HL-60 (cell line): ENCODE measurements around the gene CYS1.

Experiments
- DNase-seq, 2 experiments: peaks; one replicate each; pipeline ENCODE4 v3.0.0-alpha.2; 2010 to 2020; ENCODE audit warnings: low read depth in 1 of 2, low spot score in 1 of 2
- H3K27ac ChIP-seq: fragments of 250-450 bp; sonication (Bioruptor Pico); replicated peaks from 2 replicates; pipeline ENCODE4 v1.5.1; 2020; ENCODE audit warnings: mild to moderate bottlenecking, moderate library complexity
- H3K27me3 ChIP-seq: fragments of 250-450 bp; sonication (Bioruptor Pico); 2 replicates; pipeline ENCODE4 v1.5.1; 2021; ENCODE audit warnings: mild to moderate bottlenecking, moderate library complexity; ENCODE audit not compliant: insufficient read depth, poor library complexity, severe bottlenecking
- H3K4me3 ChIP-seq: replicated peaks from 2 replicates; pipeline ENCODE4 v1.5.1; 2011; ENCODE audit warnings: mild to moderate bottlenecking, control low read depth, low read length; ENCODE audit not compliant: insufficient read depth
- CTCF ChIP-seq: IDR thresholded peaks from one replicate; pipeline ENCODE4 v1.5.1; 2011; ENCODE audit warnings: low read length, control low read depth, inconsistent platforms; ENCODE audit not compliant: insufficient read depth
- GABPA ChIP-seq: IDR thresholded peaks from 2 replicates; pipeline ENCODE4 v1.6.1; 2012; ENCODE audit warnings: low read depth
- POLR2AphosphoS5 ChIP-seq: IDR thresholded peaks from 2 replicates; pipeline ENCODE4 v1.6.1; 2012; ENCODE audit warnings: low read depth
- SPI1 ChIP-seq: IDR thresholded peaks from 2 replicates; pipeline ENCODE4 v1.6.1; 2012; ENCODE audit warnings: low read depth, mild to moderate bottlenecking, borderline replicate concordance
- TF ChIP-seq, protein P1 (sequence below): IDR thresholded peaks from 2 replicates; pipeline ENCODE4 v1.6.1; 2012; ENCODE audit warnings: low read depth; ENCODE audit not compliant: insufficient replicate concordance

CYS1 gene

DNA sequence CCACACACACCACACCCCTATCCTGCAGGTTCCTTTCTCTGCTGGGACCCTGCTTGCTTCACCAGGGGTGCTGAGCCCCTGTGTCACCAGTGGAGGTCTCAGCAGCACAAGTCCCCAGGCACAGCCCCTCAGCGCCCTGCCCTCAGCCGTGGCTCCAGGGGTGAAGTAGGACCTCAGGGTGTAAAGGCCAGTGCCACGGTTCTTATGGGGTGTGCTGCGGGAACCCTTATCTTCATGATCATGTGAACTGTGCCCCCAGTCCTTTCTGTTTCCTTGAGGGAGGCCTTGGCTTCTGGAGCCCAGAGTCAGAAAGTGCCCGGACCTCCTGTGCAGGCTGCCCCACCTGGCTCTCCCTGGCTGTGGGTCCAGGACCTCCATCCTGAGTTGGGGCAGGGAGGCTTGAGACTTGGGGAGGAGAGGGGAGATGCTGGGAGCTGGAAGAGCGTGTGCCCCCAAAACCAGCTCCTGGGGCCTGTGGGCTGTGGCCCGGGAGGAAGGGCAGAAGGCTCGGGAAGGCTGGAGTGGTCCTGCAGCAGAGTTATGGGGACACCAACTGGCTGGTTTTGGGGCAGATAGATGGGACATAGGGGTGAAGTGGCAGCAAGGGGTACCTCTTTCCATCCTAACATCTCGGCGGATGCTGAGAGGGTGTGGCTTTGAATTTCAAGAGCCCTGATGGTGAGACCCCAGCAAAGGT lies 57.1 kb downstream of the CYS1 start:
- no peak overlapping the region for H3K27ac ChIP-seq
- H3K27me3 ChIP-seq, result no peaks in the 10 kb centered on the region
- no peak overlapping the region for H3K4me3 ChIP-seq
- no peak for DNase-seq
- no peak for TF ChIP-seq GABPA
- TF ChIP-seq SPI1, result no peak
- no peak for TF ChIP-seq POLR2AphosphoS5
- no peak for TF ChIP-seq CTCF
- TF ChIP-seq, protein P1, sequence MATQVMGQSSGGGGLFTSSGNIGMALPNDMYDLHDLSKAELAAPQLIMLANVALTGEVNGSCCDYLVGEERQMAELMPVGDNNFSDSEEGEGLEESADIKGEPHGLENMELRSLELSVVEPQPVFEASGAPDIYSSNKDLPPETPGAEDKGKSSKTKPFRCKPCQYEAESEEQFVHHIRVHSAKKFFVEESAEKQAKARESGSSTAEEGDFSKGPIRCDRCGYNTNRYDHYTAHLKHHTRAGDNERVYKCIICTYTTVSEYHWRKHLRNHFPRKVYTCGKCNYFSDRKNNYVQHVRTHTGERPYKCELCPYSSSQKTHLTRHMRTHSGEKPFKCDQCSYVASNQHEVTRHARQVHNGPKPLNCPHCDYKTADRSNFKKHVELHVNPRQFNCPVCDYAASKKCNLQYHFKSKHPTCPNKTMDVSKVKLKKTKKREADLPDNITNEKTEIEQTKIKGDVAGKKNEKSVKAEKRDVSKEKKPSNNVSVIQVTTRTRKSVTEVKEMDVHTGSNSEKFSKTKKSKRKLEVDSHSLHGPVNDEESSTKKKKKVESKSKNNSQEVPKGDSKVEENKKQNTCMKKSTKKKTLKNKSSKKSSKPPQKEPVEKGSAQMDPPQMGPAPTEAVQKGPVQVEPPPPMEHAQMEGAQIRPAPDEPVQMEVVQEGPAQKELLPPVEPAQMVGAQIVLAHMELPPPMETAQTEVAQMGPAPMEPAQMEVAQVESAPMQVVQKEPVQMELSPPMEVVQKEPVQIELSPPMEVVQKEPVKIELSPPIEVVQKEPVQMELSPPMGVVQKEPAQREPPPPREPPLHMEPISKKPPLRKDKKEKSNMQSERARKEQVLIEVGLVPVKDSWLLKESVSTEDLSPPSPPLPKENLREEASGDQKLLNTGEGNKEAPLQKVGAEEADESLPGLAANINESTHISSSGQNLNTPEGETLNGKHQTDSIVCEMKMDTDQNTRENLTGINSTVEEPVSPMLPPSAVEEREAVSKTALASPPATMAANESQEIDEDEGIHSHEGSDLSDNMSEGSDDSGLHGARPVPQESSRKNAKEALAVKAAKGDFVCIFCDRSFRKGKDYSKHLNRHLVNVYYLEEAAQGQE, result no peak

DNA sequence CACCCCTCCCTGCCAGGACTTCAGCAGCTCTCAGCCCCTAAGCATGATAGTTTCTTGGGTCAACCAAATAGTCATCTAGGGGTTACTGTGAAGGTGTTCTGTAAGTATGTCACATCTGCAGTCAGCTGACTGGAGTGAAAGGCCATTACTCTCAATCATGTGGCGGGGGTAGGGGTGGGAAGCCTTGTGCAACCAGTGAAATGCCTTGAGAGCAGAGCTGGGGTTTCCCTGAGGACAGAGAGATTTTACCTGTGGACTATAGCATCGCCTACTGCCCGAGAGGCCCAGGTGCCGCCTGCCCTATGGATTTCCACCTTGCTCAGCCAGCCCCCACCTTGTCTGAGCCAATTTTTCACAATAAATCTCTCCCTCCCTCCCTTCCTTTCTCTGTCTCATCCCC lies 57.8 kb downstream of the CYS1 start:
- Histone ChIP-seq H3K4me3 (no peak overlapping the region), H3K27ac (no peak overlapping the region), H3K27me3 (no peaks in the 10 kb centered on the region)
- no peak for DNase-seq
- TF ChIP-seq GABPA, result no peak
- TF ChIP-seq CTCF, result no peak
- no peak for TF ChIP-seq POLR2AphosphoS5
- TF ChIP-seq SPI1, result no peak
- TF ChIP-seq, protein P1, result no peak

GRCh38 chr2:10022041-10022421 lies 58.2 kb downstream of the CYS1 start:
- Histone ChIP-seq H3K4me3 (no peak overlapping the region), H3K27me3 (no peaks in the 10 kb centered on the region), H3K27ac (no peak overlapping the region)
- no peak for TF ChIP-seq CTCF
- TF ChIP-seq, protein P1, result no peak
- no peak for TF ChIP-seq POLR2AphosphoS5
- TF ChIP-seq SPI1, result no peak
- TF ChIP-seq GABPA, result no peak
- DNase-seq, result no peak
